GM12864 (cell line): ENCODE data around the gene PLA2G4E.

Source experiments
- DNase-seq: peaks from one replicate; pipeline ENCODE4 v3.0.0-alpha.2; 2011; ENCODE audit warnings: low read depth
- H3K4me3 ChIP-seq: 2 replicates; pipeline ENCODE4 v1.5.1; 2011; ENCODE audit warnings: mild to moderate bottlenecking, low read depth, low read length, control low read depth
- CTCF ChIP-seq: IDR thresholded peaks from 2 replicates; pipeline ENCODE4 v1.5.1; 2011; ENCODE audit warnings: low read depth, mild to moderate bottlenecking, moderate library complexity, low read length, control low read depth, inconsistent platforms; ENCODE audit errors: missing control alignments

The PLA2G4E gene

DNA sequence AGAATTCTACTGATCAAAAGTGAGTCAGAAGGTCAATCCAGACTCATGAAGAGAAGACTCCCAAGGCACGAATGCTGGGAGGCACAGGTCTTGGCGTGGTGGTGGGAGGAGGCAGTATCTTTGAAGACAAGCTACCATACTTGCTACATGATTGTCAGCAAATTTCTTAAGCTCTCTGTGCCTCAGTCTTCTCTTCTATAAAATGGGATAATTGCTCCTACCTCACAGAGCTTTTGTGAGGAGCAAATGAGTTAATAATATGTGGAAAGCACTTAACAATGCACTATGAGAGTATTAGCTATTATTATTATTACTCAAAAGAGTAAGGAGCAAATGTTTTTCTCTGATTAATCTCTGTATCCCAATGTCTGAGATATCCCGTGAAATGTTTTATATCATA lies 84.7 kb downstream of the PLA2G4E start:
- no peak for TF ChIP-seq CTCF
- H3K4me3 ChIP-seq: no peak overlapping the region
- no peak for DNase-seq

- DNase-seq: no peak
- no peak for TF ChIP-seq CTCF
- H3K4me3 ChIP-seq: no peak overlapping the region
Observed at GRCh38 chr15:41935566-41936020, 85.2 kb downstream of the PLA2G4E start.

DNA sequence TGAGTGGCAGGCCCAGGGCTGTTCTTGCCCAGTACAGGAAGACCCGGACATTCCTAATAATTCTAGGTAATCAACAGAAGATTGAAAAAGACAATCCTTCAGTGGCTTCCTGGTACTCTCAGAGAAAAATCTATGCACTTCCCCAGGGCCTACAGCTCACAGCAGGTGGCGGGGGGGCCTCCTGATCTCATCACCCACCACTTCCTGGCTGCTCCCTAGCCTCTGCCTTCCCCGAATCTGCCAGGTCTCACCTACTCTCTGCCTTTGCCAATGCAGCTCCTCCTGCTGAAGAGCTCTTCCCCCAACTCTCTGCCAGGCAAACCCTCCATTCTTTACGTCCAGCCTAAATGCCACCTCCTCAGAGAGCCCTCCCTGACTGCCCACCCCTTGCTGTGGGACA lies 86.0 kb downstream of the PLA2G4E start:
- H3K4me3 ChIP-seq: no peak overlapping the region
- no peak for DNase-seq
- no peak for TF ChIP-seq CTCF

- no peak overlapping the region for H3K4me3 ChIP-seq
- TF ChIP-seq CTCF: no peak
- no peak for DNase-seq
Observed at GRCh38 chr15:41933771-41934170, 87.1 kb downstream of the PLA2G4E start.

DNA sequence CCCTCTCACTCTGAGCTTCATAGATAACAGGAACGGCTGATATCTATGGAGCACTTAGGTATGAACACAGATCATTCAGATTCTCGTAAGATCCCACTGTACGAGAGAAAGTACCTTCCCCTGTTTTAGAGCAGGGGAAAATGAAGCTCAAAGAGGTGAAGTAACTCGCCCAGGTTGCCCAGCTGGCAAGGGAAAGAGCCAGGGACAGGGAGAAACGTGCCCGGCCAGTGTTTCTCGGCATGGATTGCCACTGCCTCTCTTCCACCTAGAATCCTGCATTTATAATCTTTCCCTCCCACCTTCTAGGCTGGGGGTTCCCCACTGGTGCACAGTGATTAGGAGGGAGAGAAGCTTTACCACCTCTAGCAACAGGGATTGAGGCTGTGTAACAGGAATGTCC lies 87.5 kb downstream of the PLA2G4E start:
- TF ChIP-seq CTCF: no peak
- no peak overlapping the region for H3K4me3 ChIP-seq
- DNase-seq: no peak

- no peak for TF ChIP-seq CTCF
- H3K4me3 ChIP-seq: no peak overlapping the region
- no peak for DNase-seq
Observed at GRCh38 chr15:41932511-41933289, 88.1 kb downstream of the PLA2G4E start.

DNA sequence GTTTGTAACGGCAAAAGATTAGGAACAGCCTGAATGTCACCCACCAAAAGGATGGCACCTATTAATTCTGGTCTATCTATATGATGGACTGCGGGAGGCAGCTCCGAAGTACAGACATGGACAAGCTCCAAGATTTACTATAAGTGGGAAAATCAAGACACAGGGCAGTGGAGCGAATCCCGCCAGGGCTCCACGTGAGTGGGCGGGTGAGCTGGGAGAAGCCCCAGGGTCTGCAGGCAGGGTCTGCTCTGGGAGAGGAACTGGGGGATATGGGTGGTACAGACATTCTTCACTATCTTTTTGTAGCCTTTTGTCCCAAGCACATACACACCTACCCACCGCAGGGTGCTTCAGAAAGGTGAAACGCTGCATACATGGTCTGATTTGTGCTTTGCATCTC lies 88.7 kb downstream of the PLA2G4E start:
- DNase-seq: no peak
- no peak overlapping the region for H3K4me3 ChIP-seq
- TF ChIP-seq CTCF: no peak
